Fibroblast of lung (primary cell): ENCODE measurements around the gene KRT7. TPM values are rescaled to one million over a fixed set of nuclear protein-coding genes. Genes with fewer than 3 reads are reported as not detected.

Experiments
- DNase-seq, 2 donors: peaks; one replicate each; pipeline versions ENCODE4 v3.0.0 to v3.0.0-alpha.2; 2010; ENCODE audit warnings: low read depth in 2 of 2
- H2AFZ ChIP-seq: 2 replicates; pipeline ENCODE4 v1.5.1; 2012; ENCODE audit warnings: low read length, control low read depth, inconsistent platforms
- H3K27ac ChIP-seq: 2 replicates; pipeline ENCODE4 v1.5.1; 2011; ENCODE audit warnings: low read length, control low read depth; ENCODE audit not compliant: insufficient read depth
- H3K27me3 ChIP-seq: 2 replicates; pipeline ENCODE4 v1.5.1; 2011; ENCODE audit warnings: mild to moderate bottlenecking, low read length; ENCODE audit not compliant: control insufficient read depth, insufficient read depth
- H3K36me3 ChIP-seq: 2 replicates; pipeline ENCODE4 v1.5.1; 2011; ENCODE audit warnings: low read length; ENCODE audit not compliant: control insufficient read depth, insufficient read depth
- H3K4me1 ChIP-seq: 2 replicates; pipeline ENCODE4 v1.5.1; 2011; ENCODE audit warnings: low read length; ENCODE audit not compliant: control insufficient read depth, insufficient read depth; ENCODE audit errors: extremely low read depth
- H3K4me2 ChIP-seq: 2 replicates; pipeline ENCODE4 v1.5.1; 2011; ENCODE audit warnings: low read length, control low read depth; ENCODE audit not compliant: insufficient read depth; ENCODE audit errors: extremely low read depth
- H3K4me3 ChIP-seq, 4 experiments: fragments of 200-600 bp in 1 of 4; sonication (generic) in 1 of 4; replicated peaks in 1 of 4; 2 replicates each; pipeline ENCODE4 v1.5.1; 2011 to 2016; ENCODE audit warnings: low read length in 4 of 4, low read depth in 3 of 4, mild to moderate bottlenecking in 3 of 4, control low read depth in 2 of 4, inconsistent platforms in 1 of 4, mixed read lengths in 1 of 4; ENCODE audit not compliant: insufficient read depth in 1 of 4; ENCODE audit errors: control extremely low read depth in 1 of 4
- H3K79me2 ChIP-seq: 2 replicates; pipeline ENCODE4 v1.5.1; 2012; ENCODE audit warnings: mild to moderate bottlenecking, low read length, inconsistent platforms; ENCODE audit not compliant: control insufficient read depth, insufficient read depth
- H3K9ac ChIP-seq: 2 replicates; pipeline ENCODE4 v1.5.1; 2011; ENCODE audit warnings: mild to moderate bottlenecking, low read length, control low read depth; ENCODE audit not compliant: insufficient read depth
- H3K9me3 ChIP-seq: 2 replicates; pipeline ENCODE4 v1.5.1; 2012; ENCODE audit warnings: low read depth, low read length; ENCODE audit not compliant: control insufficient read depth, insufficient read depth
- H4K20me1 ChIP-seq: 2 replicates; pipeline ENCODE4 v1.5.1; 2011; ENCODE audit warnings: low read length; ENCODE audit not compliant: control insufficient read depth, insufficient read depth; ENCODE audit errors: extremely low read depth
- EZH2 ChIP-seq: IDR thresholded peaks from 2 replicates; pipeline ENCODE4 v1.5.1; 2012; ENCODE audit warnings: low read length, control low read depth, mild to moderate bottlenecking; ENCODE audit errors: missing control alignments
- polyA plus RNA-seq, 2 donors: library from polyadenylated mRNA; depleted of rRNA in 1 of 2; stranded (reverse) in 1 of 2; unstranded in 1 of 2; fragments of >200 nt; gene quantifications; 2 replicates each; pipeline ENCODE4 v1.2.1, GENCODE V29; 2011 to 2012; ENCODE audit warnings: missing spikeins in 1 of 2
- total RNA-seq: library from RNA; depleted of rRNA; stranded (reverse); fragments of >200 nt; gene quantifications from 2 replicates; pipeline ENCODE4 v1.2.1, GENCODE V29; 2014
- TF ChIP-seq, protein P1 (sequence below), 2 donors: IDR thresholded peaks in 1 of 2; conservative IDR thresholded peaks in 1 of 2; 1 replicate in 1 of 2; 2 replicates in 1 of 2; pipeline ENCODE4 v1.5.1; 2011 to 2012; ENCODE audit warnings: low read length in 2 of 2, control low read depth in 1 of 2, inconsistent platforms in 1 of 2, low read depth in 1 of 2, mild to moderate bottlenecking in 1 of 2

Gene KRT7
- total and polyA plus RNA-seq, 2 donors (not counting 1 experiment from before 2014, with no cell fraction given) = 3.5 to 8.6 TPM

- DNase-seq = peak in 1 of 2 donors; percentile 42
- Histone ChIP-seq H3K79me2 (no peaks in the 10 kb centered on the region), H3K27ac (no peak overlapping the region), H3K4me3 (no peak overlapping the region), H3K36me3 (no peaks in the 10 kb centered on the region), H3K4me2 (no peak overlapping the region), H3K4me1 (peaks cover 25% of the 10 kb centered on the region), H3K9ac (no peak overlapping the region), H3K27me3 (peaks cover 2% of the 10 kb centered on the region), H3K9me3 (no peaks in the 10 kb centered on the region), H2AFZ (no peak overlapping the region), H4K20me1 (no peaks in the 10 kb centered on the region)
- TF ChIP-seq, protein P1, sequence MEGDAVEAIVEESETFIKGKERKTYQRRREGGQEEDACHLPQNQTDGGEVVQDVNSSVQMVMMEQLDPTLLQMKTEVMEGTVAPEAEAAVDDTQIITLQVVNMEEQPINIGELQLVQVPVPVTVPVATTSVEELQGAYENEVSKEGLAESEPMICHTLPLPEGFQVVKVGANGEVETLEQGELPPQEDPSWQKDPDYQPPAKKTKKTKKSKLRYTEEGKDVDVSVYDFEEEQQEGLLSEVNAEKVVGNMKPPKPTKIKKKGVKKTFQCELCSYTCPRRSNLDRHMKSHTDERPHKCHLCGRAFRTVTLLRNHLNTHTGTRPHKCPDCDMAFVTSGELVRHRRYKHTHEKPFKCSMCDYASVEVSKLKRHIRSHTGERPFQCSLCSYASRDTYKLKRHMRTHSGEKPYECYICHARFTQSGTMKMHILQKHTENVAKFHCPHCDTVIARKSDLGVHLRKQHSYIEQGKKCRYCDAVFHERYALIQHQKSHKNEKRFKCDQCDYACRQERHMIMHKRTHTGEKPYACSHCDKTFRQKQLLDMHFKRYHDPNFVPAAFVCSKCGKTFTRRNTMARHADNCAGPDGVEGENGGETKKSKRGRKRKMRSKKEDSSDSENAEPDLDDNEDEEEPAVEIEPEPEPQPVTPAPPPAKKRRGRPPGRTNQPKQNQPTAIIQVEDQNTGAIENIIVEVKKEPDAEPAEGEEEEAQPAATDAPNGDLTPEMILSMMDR (conservative IDR thresholded peaks at IDR 0.05 in 1 of 2, IDR thresholded peaks at IDR 0.05 in 1 of 2; ENCODE audit: low read depth in 1 of 2, low read length in 2 of 2) = no peak
- TF ChIP-seq EZH2 = no peak
These were observed 44.6 kb downstream of the KRT7 start for GRCh38 chr12:52277486-52278245.

DNA sequence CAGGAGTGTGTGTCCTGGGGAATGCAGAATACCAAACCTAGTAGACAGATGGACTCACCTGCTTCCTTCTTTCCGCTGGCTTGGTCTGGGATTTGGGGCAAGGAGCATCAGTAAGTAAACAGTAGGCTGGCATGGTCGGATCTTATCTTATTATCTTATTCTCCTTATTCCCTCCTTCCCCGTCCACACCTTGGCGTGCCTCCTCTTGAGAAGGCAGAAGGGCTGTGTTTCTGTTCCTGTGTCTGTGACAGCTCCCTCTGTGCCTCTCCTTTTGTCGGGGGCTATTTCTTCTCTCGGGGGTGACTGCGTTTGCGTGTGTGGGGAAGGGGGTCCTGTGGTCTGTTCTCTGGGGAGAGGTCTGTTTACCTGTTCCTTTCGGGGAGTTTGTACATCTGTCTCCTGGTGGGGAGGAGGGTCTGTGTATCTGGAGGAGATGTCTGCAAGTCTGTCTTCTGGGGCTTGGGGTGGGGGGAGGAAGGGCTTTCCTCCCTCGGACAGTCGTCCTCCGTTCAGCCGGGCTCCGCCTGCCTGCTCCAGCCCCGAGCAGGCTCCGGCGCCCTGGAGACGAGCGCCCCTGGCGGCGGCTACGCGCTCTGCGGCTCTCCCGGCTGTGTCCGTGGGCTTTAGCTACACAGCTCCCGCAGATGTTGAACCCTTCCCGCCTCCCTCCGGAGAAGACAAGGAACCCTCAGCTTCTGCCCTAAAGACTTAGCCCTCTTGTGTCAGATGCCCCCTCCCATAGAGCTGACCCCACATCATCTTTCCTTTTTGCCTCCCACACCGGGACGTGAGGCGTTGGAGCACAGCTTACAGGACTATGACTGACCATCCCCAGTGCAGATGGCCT, 45.8 kb downstream of the KRT7 start:
- H3K27me3 ChIP-seq = peaks cover 2% of the 10 kb centered on the region
- H3K4me3 ChIP-seq = peak overlapping the region in 3 of 4 experiments; percentile 4 to 37 (median 6)
- TF ChIP-seq, protein P1 (conservative IDR thresholded peaks at IDR 0.05 in 1 of 2, IDR thresholded peaks at IDR 0.05 in 1 of 2; ENCODE audit: low read depth in 1 of 2, low read length in 2 of 2) = peak; percentile 90 to 95
- no peak for TF ChIP-seq EZH2
- H4K20me1 ChIP-seq = no peaks in the 10 kb centered on the region
- no peaks in the 10 kb centered on the region for H3K79me2 ChIP-seq
- peaks cover 25% of the 10 kb centered on the region for H3K4me1 ChIP-seq
- H3K36me3 ChIP-seq = no peaks in the 10 kb centered on the region
- H3K27ac ChIP-seq = peak overlapping the region; percentile 98
- peak overlapping the region; percentile 20 for H3K9ac ChIP-seq
- peak; percentile 55 to 76 for DNase-seq
- H3K9me3 ChIP-seq = no peaks in the 10 kb centered on the region
- H2AFZ ChIP-seq = peak overlapping the region; percentile 69
- peak overlapping the region; percentile 80 for H3K4me2 ChIP-seq
